Astrocyte of the spinal cord (primary cell): ENCODE data around the gene ICOSLG.

Experiments
- DNase-seq: peaks from one replicate; pipeline ENCODE4 v3.0.0; 2011; ENCODE audit warnings: low read depth, low spot score
- H3K4me3 ChIP-seq: 2 replicates; pipeline ENCODE4 v1.5.1; 2011; ENCODE audit warnings: low read depth, mild to moderate bottlenecking, low read length, moderate library complexity
- in situ Hi-C: cut with HindIII; loops from 2 replicates; pipeline ENCODE4 v1.10.0; 2017; ENCODE audit warnings: low sequenced_read_pairs
- TF ChIP-seq, protein P1 (sequence below): IDR thresholded peaks from 2 replicates; pipeline ENCODE4 v1.5.1; 2012; ENCODE audit warnings: low read depth, mild to moderate bottlenecking, low read length, inconsistent platforms

ICOSLG gene

DNA sequence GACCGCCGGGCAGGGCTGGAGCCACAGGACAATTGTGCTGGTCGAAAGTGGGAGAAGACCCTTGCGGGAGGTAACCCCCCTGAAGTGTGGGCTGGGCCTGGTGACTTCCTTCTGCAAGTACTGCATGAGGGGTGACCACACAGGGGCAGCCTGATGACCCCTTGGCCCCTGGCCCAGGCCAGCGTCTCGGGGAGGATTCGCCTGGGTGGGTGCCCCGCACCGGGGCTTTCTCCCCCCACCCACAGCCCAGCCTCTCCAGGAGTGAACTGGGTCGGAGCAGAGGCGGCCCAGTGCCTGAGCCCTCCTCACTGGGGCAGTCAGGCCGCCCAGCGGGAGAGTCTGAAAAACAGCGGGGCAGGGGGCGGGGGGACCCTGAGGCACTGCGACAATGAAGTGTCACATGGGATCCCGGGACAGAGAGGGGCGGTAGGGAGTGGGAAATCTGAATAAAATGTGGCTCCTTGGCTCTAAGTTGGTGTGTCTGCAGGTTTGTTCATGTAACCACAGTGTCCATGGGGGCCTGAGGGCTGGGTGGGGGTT lies 22.5 kb upstream of the ICOSLG start:
- H3K4me3 ChIP-seq: no peak overlapping the region
- TF ChIP-seq, protein P1, sequence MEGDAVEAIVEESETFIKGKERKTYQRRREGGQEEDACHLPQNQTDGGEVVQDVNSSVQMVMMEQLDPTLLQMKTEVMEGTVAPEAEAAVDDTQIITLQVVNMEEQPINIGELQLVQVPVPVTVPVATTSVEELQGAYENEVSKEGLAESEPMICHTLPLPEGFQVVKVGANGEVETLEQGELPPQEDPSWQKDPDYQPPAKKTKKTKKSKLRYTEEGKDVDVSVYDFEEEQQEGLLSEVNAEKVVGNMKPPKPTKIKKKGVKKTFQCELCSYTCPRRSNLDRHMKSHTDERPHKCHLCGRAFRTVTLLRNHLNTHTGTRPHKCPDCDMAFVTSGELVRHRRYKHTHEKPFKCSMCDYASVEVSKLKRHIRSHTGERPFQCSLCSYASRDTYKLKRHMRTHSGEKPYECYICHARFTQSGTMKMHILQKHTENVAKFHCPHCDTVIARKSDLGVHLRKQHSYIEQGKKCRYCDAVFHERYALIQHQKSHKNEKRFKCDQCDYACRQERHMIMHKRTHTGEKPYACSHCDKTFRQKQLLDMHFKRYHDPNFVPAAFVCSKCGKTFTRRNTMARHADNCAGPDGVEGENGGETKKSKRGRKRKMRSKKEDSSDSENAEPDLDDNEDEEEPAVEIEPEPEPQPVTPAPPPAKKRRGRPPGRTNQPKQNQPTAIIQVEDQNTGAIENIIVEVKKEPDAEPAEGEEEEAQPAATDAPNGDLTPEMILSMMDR: no peak
- DNase-seq: no peak
- in situ Hi-C loops: no loop called here

GRCh38 chr21:44262338-44263056 lies 21.8 kb upstream of the ICOSLG start:
- no peak for DNase-seq
- TF ChIP-seq, protein P1: no peak
- no peak overlapping the region for H3K4me3 ChIP-seq
- in situ Hi-C loops: no loop called here

DNA sequence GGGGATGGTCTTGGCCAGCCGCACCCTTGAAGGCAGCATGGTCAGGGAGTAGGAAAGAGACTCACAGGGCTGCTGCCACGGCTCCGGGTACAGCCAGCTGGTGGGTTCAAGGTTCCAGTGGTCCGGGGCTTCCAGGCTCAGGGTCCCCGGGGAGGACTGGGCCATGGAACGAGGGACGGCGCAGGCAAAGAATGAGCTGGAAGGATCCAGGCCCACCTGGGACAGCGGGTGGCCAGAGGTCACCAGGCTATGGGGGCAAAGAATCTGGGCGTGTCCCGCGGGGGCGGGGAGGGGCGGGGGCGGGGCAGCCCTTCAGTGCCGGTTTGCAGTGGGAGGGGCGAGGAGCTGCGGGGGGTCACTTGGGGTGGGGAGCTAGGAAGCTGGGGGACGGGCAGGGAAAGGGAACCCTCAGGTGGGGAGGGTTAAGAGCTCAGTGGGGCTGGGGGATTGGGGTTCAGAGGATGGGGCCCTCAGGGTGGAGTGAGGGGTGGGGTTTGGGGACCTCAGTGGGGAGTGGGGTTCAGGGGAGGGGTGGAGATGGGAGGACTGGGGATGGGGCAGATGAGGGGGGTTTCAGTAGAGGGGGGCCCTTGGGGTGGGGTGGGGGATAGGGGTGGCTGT lies 21.0 kb upstream of the ICOSLG start, which contains the start of gene DNMT3L:
DNMT3L (minus strand) TSS at position 223 of the 621 bp plus-strand sequence. CDS start 638 bp downstream, outside the sequence.
- no peak within 1 kb of the TSS for H3K4me3 ChIP-seq
- TF ChIP-seq, protein P1: no peak
- DNase-seq: no peak
- in situ Hi-C loops: no loop called here

- TF ChIP-seq, protein P1: no peak
- no peak for DNase-seq
- in situ Hi-C loops: no loop called here
- no peak overlapping the region for H3K4me3 ChIP-seq
Measured at GRCh38 chr21:44260791-44261631, 20.3 kb upstream of the ICOSLG start.

GRCh38 chr21:44260066-44260465 lies 19.3 kb upstream of the ICOSLG start:
- in situ Hi-C loops: no loop called here
- no peak for DNase-seq
- TF ChIP-seq, protein P1: no peak

GRCh38 chr21:44259082-44259705 lies 18.5 kb upstream of the ICOSLG start:
- in situ Hi-C loops: no loop called here
- TF ChIP-seq, protein P1: no peak

More at GRCh38 chr21:44260066-44260465, 19.3 kb upstream of the ICOSLG start:
- no peak overlapping the region for H3K4me3 ChIP-seq

More at GRCh38 chr21:44259082-44259705, 18.5 kb upstream of the ICOSLG start:
- H3K4me3 ChIP-seq: no peak overlapping the region
- no peak for DNase-seq
